C4-2B (cell line): ENCODE data around the gene ATP5PF.
"Not testable (repeated sequence)": the region's sequence is repeated elsewhere in the genome, so short reads cannot be mapped to it uniquely, and the experiment has no call there.

Experiments used
- CTCF ChIP-seq: fragments of 450-650 bp; conservative IDR thresholded peaks from 2 replicates; pipeline ENCODE4 v1.5.1; 2017; ENCODE audit warnings: mild to moderate bottlenecking
- ZFX ChIP-seq: fragments of 450-650 bp; IDR thresholded peaks from 2 replicates; pipeline ENCODE4 v1.6.1; 2017

- not testable (repeated sequence) for TF ChIP-seq CTCF, ZFX
Observed at GRCh38 chr21:25714066-25714465, 20.6 kb downstream of the ATP5PF start.
